ENCODE results near the gene CCDC134. TPM values are rescaled to one million over a fixed set of nuclear protein-coding genes. Genes with fewer than 3 reads are reported as not detected.

The CCDC134 gene
- total RNA-seq, 2 experiments from 2014 or later = 15.2 to 15.9 TPM

- peaks cover 70% of the 10 kb centered on the region for H3K4me1 Mint-ChIP-seq (ENCODE audit: low read depth)
Measured at GRCh38 chr22:41841085-41841712, 40.7 kb downstream of the CCDC134 start.

GRCh38 chr22:41842996-41843970 lies 42.8 kb downstream of the CCDC134 start:
- H3K4me1 Mint-ChIP-seq (ENCODE audit: low read depth) = peaks cover 73% of the 10 kb centered on the region
- ATAC-seq = peak; percentile 90
- intact Hi-C loops (cut with micrococcal nuclease) = loop anchor here (1.0 kb wide), 1 partner anchor 14 kb away; no protein-coding TSS in a partner anchor
- POLR2A ChIA-PET = interaction anchor here (0.7 to 3.9 kb wide), 8 partner anchors 9 to 84 kb away, joined by 3 to 23 read pairs (median 9); partner anchors contain the start of gene SREBF2
- CTCF ChIA-PET = interaction anchor here (0.7 to 7.3 kb wide), 4 partner anchors 9 to 21 kb away, joined by 3 to 42 read pairs (median 6); no protein-coding TSS in a partner anchor
- peaks cover 51% of the 10 kb centered on the region for H3K36me3 Mint-ChIP-seq (ENCODE audit: low read depth)
- peak; percentile 17 for DNase-seq
- H3K27ac Mint-ChIP-seq = peak overlapping the region; percentile 69
- no peaks in the 10 kb centered on the region for H3K27me3 Mint-ChIP-seq
- no peak overlapping the region for H3K4me3 Mint-ChIP-seq
- TF ChIP-seq CTCF (IDR thresholded peaks at IDR 0.05) = no peak
- H3K9me3 Mint-ChIP-seq = no peaks in the 10 kb centered on the region

More at GRCh38 chr22:41841085-41841712, 40.7 kb downstream of the CCDC134 start:
- DNase-seq (no peak), ATAC-seq (no peak)
- Mint-ChIP-seq H3K4me3 (no peak overlapping the region), H3K36me3 (ENCODE audit: low read depth) (peaks cover 55% of the 10 kb centered on the region), H3K27me3 (no peaks in the 10 kb centered on the region), H3K9me3 (no peaks in the 10 kb centered on the region), H3K27ac (no peak overlapping the region)
- intact Hi-C loops (cut with micrococcal nuclease) = no loop called here
- CTCF ChIA-PET = interaction anchor here (0.8 to 7.3 kb wide), 5 partner anchors 7 to 143 kb away, joined by 3 to 42 read pairs (median 8); no protein-coding TSS in a partner anchor
- TF ChIP-seq CTCF (IDR thresholded peaks at IDR 0.05) = no peak
- POLR2A ChIA-PET = interaction anchor here (0.6 to 3.9 kb wide), 6 partner anchors 13 to 700 kb away, joined by 3 to 14 read pairs (median 4); no protein-coding TSS in a partner anchor

GRCh38 chr22:41844036-41844435 lies 43.6 kb downstream of the CCDC134 start:
- H3K9me3 Mint-ChIP-seq = no peaks in the 10 kb centered on the region
- ATAC-seq (no peak), DNase-seq (no peak)
- peaks cover 51% of the 10 kb centered on the region for H3K36me3 Mint-ChIP-seq (ENCODE audit: low read depth)
- H3K4me1 Mint-ChIP-seq (ENCODE audit: low read depth) = peaks cover 75% of the 10 kb centered on the region
- POLR2A ChIA-PET = interaction anchor here (0.7 to 3.9 kb wide), 6 partner anchors 8 to 84 kb away, joined by 3 to 23 read pairs (median 12); partner anchors contain the start of gene SREBF2
- H3K27ac Mint-ChIP-seq = peak overlapping the region; percentile 63
- CTCF ChIA-PET = interaction anchor here (7.3 kb wide), 1 partner anchor 14 kb away, joined by 42 read pairs; no protein-coding TSS in a partner anchor
- intact Hi-C loops (cut with micrococcal nuclease) = no loop called here
- no peaks in the 10 kb centered on the region for H3K27me3 Mint-ChIP-seq
- TF ChIP-seq CTCF (IDR thresholded peaks at IDR 0.05) = no peak
- no peak overlapping the region for H3K4me3 Mint-ChIP-seq

- CTCF ChIA-PET = interaction anchor here (7.3 kb wide), 1 partner anchor 13 kb away, joined by 42 read pairs; no protein-coding TSS in a partner anchor
- POLR2A ChIA-PET = interaction anchor here (2.5 to 3.9 kb wide), 3 partner anchors 8 to 13 kb away, joined by 11 to 23 read pairs (median 14); partner anchors contain the start of gene SREBF2
- peaks cover 75% of the 10 kb centered on the region for H3K4me1 Mint-ChIP-seq (ENCODE audit: low read depth)
- H3K27me3 Mint-ChIP-seq = no peaks in the 10 kb centered on the region
- intact Hi-C loops (cut with micrococcal nuclease) = no loop called here
- H3K9me3 Mint-ChIP-seq = no peaks in the 10 kb centered on the region
- TF ChIP-seq CTCF (IDR thresholded peaks at IDR 0.05) = no peak
- ATAC-seq (no peak), DNase-seq (no peak)
- H3K4me3 Mint-ChIP-seq = no peak overlapping the region
- peaks cover 50% of the 10 kb centered on the region for H3K36me3 Mint-ChIP-seq (ENCODE audit: low read depth)
- peak overlapping the region; percentile 63 for H3K27ac Mint-ChIP-seq
Measured at GRCh38 chr22:41844513-41844912, 44.0 kb downstream of the CCDC134 start.
